Endometrial microvascular endothelial cells (primary cell): ENCODE data around the gene PRSS56. TPM values are rescaled to one million over a fixed set of nuclear protein-coding genes. Genes with fewer than 3 reads are reported as not detected.

Experiments used
- in situ Hi-C: cut with HindIII; loops from 2 replicates; pipeline ENCODE4 v1.10.0; 2017; ENCODE audit warnings: low sequenced_read_pairs, low pct_unique_long_range_greater_than_20kb; ENCODE audit errors: inconsistent ontology term
- total RNA-seq: library from RNA; depleted of rRNA; stranded (reverse); fragments of >200 nt; gene quantifications from one replicate; pipeline ENCODE4 v1.2.3, GENCODE V29; 2015; ENCODE audit errors: inconsistent ontology term

Gene PRSS56
- total RNA-seq, 1 donor from 2014 or later = not detected

DNA sequence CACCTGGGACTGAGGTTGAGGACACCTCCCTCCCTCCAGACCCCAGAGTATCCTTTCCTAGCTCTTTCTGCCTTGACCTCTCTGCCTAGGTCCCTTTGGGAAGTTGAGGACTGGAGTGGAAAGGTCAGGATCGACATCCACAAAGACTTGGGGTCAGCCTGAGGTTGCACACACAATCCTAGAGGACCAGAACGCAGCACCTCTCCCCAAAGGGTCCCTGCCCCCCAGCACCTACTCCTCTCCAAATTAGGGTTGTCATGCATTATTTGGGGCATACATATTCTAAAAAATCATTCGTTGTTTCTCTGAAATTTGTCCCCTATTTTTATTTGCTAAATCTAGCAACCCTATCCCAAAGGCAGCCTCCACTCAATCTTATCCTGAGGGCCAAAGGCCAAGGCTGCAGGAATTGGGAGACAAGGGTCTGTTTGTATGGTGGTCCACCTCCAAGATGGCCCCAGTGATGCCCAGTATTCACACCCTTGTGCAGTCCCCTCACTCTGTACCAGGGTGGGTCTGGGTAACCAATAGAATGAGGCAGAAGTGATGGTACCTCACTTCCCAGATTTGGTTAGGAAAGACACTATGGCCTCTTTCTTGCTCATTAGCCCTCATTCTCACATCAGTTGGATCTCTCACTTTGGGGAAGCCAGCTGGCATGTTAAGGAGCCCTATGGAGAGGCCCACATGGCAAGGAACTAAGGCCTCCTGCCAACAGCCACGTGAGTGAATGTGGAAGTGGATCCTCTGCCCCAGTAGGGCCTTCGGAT, 15.8 kb downstream of the PRSS56 start:
- in situ Hi-C loops = no loop called here

DNA sequence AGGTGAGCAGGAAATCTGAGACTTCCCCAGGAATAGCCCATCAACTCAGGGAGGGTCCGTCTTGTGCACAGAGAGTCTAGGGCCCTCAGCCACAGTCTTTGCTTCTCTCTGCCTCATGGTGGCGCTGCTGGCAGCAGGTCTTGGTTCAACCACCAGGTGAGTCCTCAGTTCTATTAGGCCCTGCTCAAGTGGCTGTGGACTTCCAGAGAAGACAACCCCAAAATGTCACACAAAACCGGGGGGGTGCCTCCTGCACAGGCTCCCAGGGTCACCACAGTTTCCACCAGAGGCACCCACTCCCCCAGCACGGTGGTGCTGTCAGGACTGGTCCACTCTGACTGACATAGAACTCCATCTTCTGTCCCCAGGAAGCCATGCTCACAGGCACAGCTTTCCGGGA, 16.9 kb downstream of the PRSS56 start:
- in situ Hi-C loops = no loop called here

DNA sequence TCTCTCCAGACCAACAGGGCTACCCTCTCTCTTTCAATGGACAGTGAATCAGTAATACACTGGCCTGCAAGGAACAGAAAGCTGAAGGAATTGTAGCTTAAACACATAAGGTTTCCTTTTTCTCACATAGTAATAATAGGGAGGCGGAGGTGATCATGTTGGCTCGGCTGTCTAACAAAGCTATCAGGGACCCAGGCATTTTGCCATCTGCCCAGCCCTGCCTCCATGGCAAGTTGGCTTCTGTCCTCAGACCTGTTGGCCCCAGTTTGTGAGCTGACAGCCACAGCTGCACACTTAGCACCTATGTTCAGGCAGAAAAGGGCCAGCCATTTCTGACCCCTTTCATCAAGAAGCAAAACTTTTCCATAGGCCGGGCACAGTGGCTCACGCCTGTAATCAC, 17.3 kb downstream of the PRSS56 start:
- in situ Hi-C loops = no loop called here

DNA sequence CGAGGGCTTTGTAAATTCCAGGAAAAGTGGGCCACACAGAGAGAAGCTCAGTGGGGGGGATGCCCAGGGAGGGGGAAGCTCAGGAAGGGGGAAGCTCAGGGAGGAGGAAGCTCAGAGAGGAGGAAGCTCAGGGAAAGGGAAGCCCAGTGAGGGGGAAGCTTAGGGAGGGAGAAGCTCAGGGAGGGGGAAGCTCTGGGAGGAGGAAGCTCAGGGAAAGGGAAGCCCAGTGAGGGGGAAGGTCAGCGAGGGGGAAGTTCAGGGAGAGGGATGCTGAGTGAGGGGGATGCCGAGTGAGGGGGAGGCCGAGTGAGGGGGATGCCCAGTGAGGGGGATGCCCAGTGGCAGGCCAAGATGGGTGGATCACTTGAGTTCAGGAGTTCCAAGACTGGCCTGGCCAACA, 18.5 kb downstream of the PRSS56 start:
- in situ Hi-C loops = no loop called here

DNA sequence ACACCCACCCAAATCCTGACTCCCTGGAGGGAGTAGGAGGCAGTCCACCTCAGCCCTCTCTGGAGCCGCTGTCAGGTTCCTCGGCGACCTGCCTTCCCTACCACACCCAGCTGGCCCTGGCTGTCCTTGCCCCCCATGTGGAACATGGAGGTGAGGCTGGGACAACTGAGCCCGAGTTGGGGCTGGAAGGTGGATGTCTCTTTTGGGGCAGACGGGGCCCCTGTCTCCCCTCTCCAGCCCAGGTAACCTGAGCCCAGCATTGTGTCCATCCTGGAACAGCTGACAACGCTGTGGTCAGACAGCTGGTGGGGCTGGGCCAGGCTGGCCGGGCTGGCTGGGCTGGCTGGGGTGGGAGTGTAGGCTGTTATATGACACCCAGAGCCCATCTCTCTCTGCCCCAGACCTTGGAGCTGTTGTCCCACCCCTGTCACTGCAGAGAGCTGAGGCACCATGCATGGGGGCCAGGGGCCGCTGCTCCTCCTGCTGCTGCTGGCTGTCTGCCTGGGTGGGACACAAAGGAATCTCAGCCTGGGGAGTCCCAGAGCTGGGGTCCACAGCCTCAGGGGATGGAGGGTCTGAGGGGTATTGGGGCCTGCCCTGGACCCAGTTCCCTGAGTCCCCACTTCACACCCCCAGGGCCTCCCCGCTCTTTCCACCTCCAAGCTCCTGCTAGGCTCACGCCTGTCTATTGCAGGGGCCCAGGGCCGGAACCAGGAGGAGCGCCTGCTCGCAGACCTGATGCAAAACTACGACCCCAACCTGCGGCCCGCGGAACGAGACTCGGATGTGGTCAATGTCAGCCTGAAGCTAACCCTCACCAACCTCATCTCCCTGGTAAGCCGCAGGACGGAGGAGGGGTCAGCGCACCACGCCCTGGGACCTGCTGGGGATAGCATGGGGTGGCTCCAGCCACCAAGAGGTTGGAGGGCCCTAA, 19.4 kb downstream of the PRSS56 start, which contains the start of gene CHRNG:
Gene CHRNG, plus strand, starts transcription at position 395 of the 934 bp plus-strand sequence. Its CDS starts 56 bp downstream, at position 451.
- in situ Hi-C loops = no loop called here

DNA sequence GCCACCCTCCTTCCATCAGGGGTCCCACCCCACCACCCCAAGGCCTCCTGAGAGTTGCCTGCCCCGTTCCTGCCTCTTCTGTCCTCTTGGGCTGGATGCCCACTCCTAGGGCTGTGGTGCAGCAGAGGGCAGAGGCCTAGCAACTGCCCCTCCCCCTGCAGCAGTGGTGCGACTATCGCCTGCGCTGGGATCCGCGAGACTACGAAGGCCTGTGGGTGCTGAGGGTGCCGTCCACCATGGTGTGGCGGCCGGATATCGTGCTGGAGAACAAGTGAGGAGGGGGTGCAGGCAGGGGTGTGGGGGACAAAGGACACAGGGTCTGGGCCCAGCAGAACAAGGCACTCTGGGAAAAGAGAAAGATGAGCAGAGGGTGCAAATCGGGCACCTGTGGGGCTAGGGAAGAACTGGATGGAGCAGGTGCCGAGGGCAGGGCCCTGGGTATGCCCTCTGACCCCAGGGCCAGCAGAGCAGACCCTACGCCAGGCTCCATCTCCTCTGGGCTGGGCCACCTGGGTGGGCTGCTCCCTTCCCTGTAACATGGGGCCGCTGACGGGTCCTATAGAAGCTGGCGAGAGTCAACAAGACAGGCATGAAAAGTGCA, 20.4 kb downstream of the PRSS56 start:
- in situ Hi-C loops = no loop called here

DNA sequence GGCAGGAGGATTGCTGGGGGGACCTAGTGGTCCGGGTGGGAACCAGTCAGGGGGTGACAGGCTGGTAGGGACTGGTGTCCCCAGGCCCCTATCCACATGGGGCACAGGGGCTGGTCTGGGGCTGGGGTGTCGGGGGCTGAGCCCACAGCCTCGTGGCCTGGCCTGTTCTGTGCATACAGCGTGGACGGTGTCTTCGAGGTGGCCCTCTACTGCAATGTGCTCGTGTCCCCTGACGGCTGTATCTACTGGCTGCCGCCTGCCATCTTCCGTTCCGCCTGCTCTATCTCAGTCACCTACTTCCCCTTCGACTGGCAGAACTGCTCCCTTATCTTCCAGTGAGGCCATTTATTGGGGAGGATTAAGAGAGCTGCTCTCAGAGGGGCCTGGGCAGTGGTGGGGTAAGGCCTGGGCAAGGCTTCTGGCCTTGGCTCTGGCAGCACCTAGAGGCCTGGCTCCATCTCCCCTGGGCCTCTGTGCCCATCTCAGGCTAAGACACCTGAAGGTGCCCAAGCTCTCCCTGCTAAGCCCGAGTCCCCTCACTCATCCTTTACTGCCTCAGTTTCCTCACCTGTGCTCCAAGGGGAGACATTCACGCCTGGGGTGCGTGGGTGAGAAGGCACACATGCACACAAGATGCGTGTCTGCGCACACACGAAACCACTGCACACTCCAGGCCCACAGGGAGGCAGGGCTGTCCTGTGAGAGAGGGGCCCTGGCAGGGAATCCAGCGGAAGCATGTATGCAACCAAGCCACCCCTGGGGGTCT, 21.2 kb downstream of the PRSS56 start:
- in situ Hi-C loops = no loop called here

DNA sequence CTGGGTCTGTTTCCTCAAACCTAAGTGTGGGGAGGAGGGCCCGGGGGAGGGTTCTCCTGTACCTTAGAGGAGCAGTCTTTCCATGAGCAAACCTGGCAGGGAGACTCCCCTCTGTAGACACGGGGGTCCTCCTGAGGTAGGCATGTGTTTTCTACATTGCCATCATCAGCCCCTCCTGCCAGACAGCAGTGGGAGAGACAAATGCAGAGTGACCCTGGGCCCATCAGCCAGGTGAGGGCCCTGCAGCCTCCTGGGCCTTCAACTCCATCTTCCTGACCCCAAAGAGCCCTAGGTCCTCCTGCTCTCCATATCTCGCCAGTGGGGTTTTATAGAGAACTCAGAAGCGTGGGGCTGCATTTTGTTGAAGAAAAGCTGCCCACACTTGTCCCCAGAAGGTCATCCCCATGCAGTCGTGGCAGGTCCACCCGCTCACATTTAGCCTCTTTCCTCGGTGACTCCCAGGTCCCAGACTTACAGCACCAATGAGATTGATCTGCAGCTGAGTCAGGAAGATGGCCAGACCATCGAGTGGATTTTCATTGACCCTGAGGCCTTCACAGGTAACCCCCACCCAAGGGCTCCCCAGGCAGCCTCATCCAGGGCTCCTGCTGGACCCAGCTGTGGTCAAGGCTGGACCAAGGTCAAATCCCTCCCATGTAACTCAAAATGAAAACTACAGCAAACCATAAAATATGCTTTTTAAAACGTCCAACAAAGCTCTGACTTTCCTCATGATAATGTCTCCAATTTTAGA, 21.9 kb downstream of the PRSS56 start:
- in situ Hi-C loops = no loop called here

DNA sequence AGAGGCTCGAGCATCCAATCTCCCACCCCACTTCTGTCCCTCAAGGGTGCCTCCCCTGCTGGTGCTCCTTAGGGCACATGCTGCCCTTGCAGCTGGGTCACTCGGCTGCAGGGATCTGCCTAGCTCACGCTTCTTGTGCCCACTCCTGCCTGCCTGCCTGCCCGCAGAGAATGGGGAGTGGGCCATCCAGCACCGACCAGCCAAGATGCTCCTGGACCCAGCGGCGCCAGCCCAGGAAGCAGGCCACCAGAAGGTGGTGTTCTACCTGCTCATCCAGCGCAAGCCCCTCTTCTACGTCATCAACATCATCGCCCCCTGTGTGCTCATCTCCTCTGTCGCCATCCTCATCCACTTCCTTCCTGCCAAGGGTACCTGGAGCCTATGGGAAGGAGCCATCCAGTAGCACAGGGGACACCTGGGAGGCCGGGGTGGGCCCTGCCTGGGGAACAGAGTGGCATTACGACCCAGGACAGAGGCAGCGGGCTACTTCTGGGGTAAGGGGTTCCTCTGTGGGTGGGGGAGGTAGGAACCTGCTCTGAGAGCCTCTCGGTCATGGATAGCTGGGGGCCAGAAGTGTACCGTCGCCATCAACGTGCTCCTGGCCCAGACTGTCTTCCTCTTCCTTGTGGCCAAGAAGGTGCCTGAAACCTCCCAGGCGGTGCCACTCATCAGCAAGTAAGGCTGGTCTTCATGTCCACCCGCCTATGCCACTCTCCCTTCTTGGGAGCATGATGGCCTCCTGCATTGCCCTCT, 22.7 kb downstream of the PRSS56 start:
- in situ Hi-C loops = no loop called here

DNA sequence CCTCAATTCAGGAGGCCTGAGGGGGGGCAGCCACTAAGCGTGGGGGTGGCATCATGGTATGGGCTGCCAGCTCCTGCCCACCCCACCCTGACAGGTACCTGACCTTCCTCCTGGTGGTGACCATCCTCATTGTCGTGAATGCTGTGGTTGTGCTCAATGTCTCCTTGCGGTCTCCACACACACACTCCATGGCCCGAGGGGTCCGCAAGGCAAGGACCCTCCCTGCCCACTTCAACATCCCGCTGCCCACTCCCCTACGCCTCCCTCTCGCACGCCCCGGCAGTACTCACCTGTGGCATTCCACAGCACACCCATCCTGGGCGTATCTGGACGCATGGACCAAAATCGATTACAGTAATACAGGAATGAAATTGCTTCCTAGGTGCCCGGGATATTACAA, 23.3 kb downstream of the PRSS56 start:
- in situ Hi-C loops = no loop called here

DNA sequence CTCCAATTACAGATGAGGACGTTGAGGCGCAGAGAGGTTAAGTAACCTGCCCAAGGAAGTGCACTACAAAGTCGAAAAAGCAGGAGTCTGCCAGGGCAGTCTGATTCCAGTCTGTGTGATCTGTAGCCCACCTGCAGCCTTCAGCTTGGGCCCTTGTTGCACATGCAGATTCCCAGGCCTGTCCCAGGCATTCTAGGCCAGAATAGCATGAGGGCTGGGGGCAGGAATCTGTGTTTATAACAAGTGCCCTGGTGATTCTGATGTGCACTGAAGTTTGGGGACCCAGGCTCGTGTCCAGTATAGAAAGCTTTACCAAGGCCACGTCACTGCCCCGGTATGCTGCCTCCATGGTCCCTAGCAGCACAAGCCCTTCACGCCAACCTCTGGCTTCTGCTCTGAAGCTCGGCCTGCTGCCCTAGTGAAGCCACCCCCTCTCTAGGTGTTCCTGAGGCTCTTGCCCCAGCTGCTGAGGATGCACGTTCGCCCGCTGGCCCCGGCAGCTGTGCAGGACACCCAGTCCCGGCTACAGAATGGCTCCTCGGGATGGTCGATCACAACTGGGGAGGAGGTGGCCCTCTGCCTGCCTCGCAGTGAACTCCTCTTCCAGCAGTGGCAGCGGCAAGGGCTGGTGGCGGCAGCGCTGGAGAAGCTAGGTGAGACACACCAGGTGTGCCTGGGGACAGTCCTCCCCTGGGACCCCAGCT, 23.9 kb downstream of the PRSS56 start:
- in situ Hi-C loops = no loop called here

DNA sequence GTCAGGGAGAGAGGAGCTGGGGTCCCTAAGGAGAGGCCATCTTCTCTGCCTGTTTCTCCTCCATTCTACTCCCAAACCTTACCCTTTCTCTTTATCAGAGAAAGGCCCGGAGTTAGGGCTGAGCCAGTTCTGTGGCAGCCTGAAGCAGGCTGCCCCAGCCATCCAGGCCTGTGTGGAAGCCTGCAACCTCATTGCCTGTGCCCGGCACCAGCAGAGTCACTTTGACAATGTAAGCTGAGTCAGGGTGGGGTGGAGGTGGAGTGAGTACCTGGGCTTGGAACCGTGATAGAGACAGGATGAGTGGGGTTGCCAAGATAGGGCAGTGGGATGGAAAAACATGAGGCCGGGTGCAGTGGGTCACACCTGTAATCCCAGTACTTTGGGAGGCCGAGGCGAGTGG, 24.5 kb downstream of the PRSS56 start:
- in situ Hi-C loops = no loop called here

DNA sequence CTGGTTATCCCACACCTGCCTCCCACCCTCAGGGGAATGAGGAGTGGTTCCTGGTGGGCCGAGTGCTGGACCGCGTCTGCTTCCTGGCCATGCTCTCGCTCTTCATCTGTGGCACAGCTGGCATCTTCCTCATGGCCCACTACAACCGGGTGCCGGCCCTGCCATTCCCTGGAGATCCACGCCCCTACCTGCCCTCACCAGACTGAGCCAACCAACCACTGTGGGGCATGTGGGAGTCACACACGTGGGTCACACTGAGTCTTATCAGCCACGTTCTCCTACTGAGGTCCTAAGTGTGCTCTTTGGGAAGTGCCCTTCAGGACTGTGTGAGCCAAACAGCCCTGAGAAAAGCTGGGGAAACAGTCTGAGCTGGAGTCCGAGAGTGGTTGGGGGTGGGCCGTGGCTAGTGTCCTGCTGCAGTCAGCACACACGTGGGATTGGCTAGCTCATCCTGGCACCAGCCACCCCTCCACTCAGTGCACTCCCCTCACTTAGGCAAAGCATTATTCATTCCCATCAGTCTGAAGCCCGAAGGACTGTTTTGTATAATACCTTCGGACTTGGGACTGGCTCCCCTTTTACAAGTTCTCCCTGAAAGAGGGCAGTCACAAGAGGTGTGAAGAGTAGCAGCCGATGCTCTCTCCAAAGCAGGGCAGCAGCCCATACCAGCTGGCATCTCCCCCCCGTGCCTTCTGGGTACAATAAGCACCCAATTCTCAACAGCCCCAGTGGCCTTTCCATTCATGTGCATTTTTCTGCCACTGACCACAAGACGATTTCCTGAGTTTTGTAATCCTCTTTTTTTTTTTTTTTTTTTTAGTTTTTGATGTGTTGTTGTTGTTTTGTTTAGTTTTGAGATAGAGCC, 25.6 kb downstream of the PRSS56 start:
- in situ Hi-C loops = no loop called here

DNA sequence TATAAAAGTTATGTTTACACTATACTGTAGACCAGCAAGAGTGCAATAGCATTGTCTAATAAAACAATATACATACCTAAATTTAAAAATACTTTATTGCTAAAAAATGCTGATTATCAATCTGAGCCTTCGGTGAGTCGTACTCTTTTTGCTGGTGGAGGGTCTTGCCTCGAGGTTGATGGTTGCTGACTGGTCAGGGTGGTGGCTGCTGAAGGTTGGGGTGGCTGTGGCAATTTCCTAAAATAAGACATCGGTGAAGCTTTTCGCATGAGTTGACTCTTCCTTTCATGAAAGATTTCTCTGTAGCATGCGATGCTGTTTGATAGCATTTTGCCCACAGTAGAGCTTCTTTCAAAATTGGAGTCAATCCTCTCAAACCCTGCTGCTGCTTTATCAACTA, 27.8 kb downstream of the PRSS56 start:
- in situ Hi-C loops = no loop called here

DNA sequence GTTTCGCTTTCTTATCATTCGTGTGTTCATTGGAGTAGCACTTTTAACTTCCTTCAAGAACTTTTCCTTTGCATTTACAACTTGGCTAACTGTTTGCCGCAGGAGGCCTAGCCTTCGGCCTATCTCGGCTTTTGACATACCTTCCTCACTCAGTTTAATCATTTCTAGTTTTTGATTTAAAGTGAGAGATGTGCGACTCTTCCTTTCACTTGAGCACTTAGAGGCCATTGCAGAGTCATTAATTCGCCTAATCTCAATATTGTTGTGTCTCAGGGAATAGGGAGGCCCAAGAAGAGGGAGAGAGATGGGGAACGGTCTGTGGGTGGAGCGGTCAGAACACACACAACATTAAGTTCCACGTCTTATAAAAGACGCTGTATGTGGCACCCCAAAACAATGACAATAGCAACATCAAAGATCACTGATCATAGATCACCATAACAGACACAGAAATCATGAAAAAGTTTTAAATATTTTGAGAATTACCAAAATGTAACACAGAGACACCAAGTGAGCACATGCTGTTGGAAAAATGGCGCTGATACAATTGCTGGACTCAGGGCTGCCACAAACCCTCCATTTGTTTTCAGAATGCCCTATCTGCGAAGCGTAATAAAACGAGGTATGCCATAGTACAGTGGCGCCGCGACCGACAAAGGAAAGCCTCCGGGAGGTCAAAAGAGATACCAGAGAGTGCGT, 29.6 kb downstream of the PRSS56 start:
- in situ Hi-C loops = no loop called here
